Liver (tissue), 9 donors: Measurements from ENCODE around the gene MTIF3. TPM values are rescaled to one million over a fixed set of nuclear protein-coding genes. Genes with fewer than 3 reads are reported as not detected.

Experiments used
- DNase-seq: peaks from one replicate; pipeline ENCODE4 v3.0.0-alpha.2; 2017; ENCODE audit warnings: low spot score
- H3K27ac ChIP-seq, 2 donors: one replicate each; pipeline ENCODE4 v1.7.0; 2013; ENCODE audit warnings: inconsistent platforms in 2 of 2, low read length in 2 of 2, control low read depth in 1 of 2, low read depth in 1 of 2, mild to moderate bottlenecking in 1 of 2
- H3K27me3 ChIP-seq, 4 donors: one replicate each; pipeline versions ENCODE4 v1.6.1 to v1.7.0; 2013; ENCODE audit warnings: low read length in 3 of 4, inconsistent platforms in 1 of 4, mild to moderate bottlenecking in 1 of 4, moderate library complexity in 1 of 4; ENCODE audit not compliant: control insufficient read depth in 4 of 4, insufficient read depth in 4 of 4
- H3K36me3 ChIP-seq, 4 donors: one replicate each; pipeline versions ENCODE4 v1.6.1 to v1.7.0; 2013; ENCODE audit warnings: low read length in 3 of 4, mild to moderate bottlenecking in 3 of 4, low read depth in 1 of 4, moderate library complexity in 1 of 4; ENCODE audit not compliant: control insufficient read depth in 4 of 4, insufficient read depth in 3 of 4
- H3K4me1 ChIP-seq, 4 donors: one replicate each; pipeline versions ENCODE4 v1.6.1 to v1.7.0; 2013; ENCODE audit warnings: low read length in 3 of 4, mild to moderate bottlenecking in 3 of 4, moderate library complexity in 1 of 4; ENCODE audit not compliant: control insufficient read depth in 4 of 4, insufficient read depth in 4 of 4
- H3K4me3 ChIP-seq, 3 donors: one replicate each; pipeline versions ENCODE4 v1.6.1 to v1.7.0; 2013; ENCODE audit warnings: low read length in 3 of 3, control low read depth in 1 of 3, low read depth in 1 of 3, mild to moderate bottlenecking in 1 of 3
- H3K9ac ChIP-seq, 2 donors: one replicate each; pipeline ENCODE4 v1.7.0; 2013; ENCODE audit warnings: low read length in 2 of 2, mild to moderate bottlenecking in 2 of 2, moderate library complexity in 2 of 2, control low read depth in 1 of 2, low read depth in 1 of 2
- H3K9me3 ChIP-seq, 4 donors: one replicate each; pipeline versions ENCODE4 v1.6.1 to v1.7.0; 2013; ENCODE audit warnings: low read length in 3 of 4; ENCODE audit not compliant: control insufficient read depth in 4 of 4
- EGR1 ChIP-seq, 2 donors: IDR thresholded peaks; 2 replicates each; pipeline ENCODE4 v1.6.1; 2016 to 2018; ENCODE audit warnings: antibody characterized with exemption in 2 of 2, low read depth in 2 of 2
- FOXA1 ChIP-seq: IDR thresholded peaks from 2 replicates; pipeline ENCODE4 v1.6.1; 2016; ENCODE audit warnings: antibody characterized with exemption
- FOXA2 ChIP-seq: IDR thresholded peaks from 2 replicates; pipeline ENCODE4 v1.6.1; 2016; ENCODE audit warnings: antibody characterized with exemption
- GABPA ChIP-seq, 2 donors: IDR thresholded peaks in 1 of 2; conservative IDR thresholded peaks in 1 of 2; 2 replicates each; pipeline ENCODE4 v1.6.1; 2016; ENCODE audit warnings: antibody characterized with exemption in 2 of 2, mild to moderate bottlenecking in 1 of 2, moderate library complexity in 1 of 2
- HNF4A ChIP-seq, 2 donors: conservative IDR thresholded peaks; 2 replicates each; pipeline ENCODE4 v1.6.1; 2016; ENCODE audit warnings: antibody characterized with exemption in 2 of 2, mild to moderate bottlenecking in 2 of 2
- HNF4G ChIP-seq: IDR thresholded peaks from 2 replicates; pipeline ENCODE4 v1.6.1; 2016; ENCODE audit warnings: antibody characterized with exemption
- JUND ChIP-seq, 2 donors: IDR thresholded peaks; 2 replicates each; pipeline ENCODE4 v1.6.1; 2016; ENCODE audit warnings: antibody characterized with exemption in 2 of 2
- NR2F2 ChIP-seq: IDR thresholded peaks from 2 replicates; pipeline ENCODE4 v1.6.1; 2016; ENCODE audit warnings: antibody characterized with exemption
- RAD21 ChIP-seq, 2 donors: IDR thresholded peaks; 2 replicates each; pipeline ENCODE4 v1.6.1; 2016; ENCODE audit warnings: antibody characterized with exemption in 2 of 2, mild to moderate bottlenecking in 2 of 2
- RXRA ChIP-seq, 2 donors: IDR thresholded peaks; 2 replicates each; pipeline ENCODE4 v1.6.1; 2017 to 2018; ENCODE audit warnings: antibody characterized with exemption in 2 of 2, mild to moderate bottlenecking in 1 of 2
- SP1 ChIP-seq: IDR thresholded peaks from 2 replicates; pipeline ENCODE4 v1.6.1; 2018; ENCODE audit warnings: antibody characterized with exemption, mild to moderate bottlenecking
- YY1 ChIP-seq: IDR thresholded peaks from 2 replicates; pipeline ENCODE4 v1.6.1; 2016; ENCODE audit warnings: antibody characterized with exemption, mild to moderate bottlenecking
- WGBS: extraction: QIAGEN DNeasy Blood & Tissue Kit; methylation state at CpG from one replicate; pipeline ENCODE4 v1.1.7; 2013; 5-methylcytosine and 5-hydroxymethylcytosine counted together
- polyA plus RNA-seq, 2 donors: library from polyadenylated mRNA; stranded (reverse) in 1 of 2; unstranded in 1 of 2; fragments of 200-250 nt in 1 of 2; fragments of >200 nt in 1 of 2; fragmentation: Nextera tagmentation in 1 of 2; extraction: Ambion mirVana in 1 of 2; gene quantifications; one replicate each; pipeline versions ENCODE4 v1.2.1 to v1.2.3, GENCODE V29; 2013 to 2015
- total RNA-seq, 2 donors: library from RNA; depleted of rRNA; stranded (reverse); fragments of >200 nt; gene quantifications; one replicate each; pipeline ENCODE4 v1.2.3, GENCODE V29; 2014
- TF ChIP-seq, protein P1 (sequence below): IDR thresholded peaks from 2 replicates; pipeline ENCODE4 v1.6.1; 2016; ENCODE audit warnings: antibody characterized with exemption
- TF ChIP-seq, protein P2 (sequence below): IDR thresholded peaks from 2 replicates; pipeline ENCODE4 v1.6.1; 2016; ENCODE audit warnings: antibody characterized with exemption
- TF ChIP-seq, protein P3 (sequence below): IDR thresholded peaks from 2 replicates; pipeline ENCODE4 v1.6.1; 2016; ENCODE audit warnings: antibody characterized with exemption
- TF ChIP-seq, protein P4 (sequence below): IDR thresholded peaks from 2 replicates; pipeline ENCODE4 v1.6.1; 2016; ENCODE audit warnings: antibody characterized with exemption, mild to moderate bottlenecking
- donor health status: healthy.
- donor health status: healthy.
- donor health status: healthy.
- donor health status: healthy.
- donor health status: healthy.

MTIF3 gene
- total and polyA plus RNA-seq, 4 donors = 28.0 to 62.1 (median 32.8) TPM

DNA sequence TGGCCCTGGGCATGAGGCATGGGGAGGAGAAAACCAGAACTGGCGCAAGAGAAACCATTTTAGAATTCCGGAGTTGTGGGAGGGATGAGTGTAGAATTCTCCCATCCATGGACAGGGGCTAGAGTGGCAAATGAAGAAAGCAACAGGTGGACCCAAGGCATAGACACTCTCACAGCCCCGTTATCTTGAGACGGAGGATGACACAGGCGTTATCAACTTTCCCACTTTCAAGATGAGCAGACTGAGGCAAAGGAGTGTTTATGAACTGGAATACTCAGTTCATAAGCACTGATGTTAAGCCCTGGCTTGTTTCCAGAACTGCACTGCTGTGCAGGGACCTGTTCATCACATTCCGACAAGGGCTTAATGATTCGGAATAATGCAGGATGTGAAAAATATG, 27.0 kb downstream of the MTIF3 start:
- Histone ChIP-seq H3K27ac (no peak overlapping the region), H3K9ac (no peak overlapping the region)
- WGBS = 90% methylated on average over 7 of the region's 7 CpGs

DNA sequence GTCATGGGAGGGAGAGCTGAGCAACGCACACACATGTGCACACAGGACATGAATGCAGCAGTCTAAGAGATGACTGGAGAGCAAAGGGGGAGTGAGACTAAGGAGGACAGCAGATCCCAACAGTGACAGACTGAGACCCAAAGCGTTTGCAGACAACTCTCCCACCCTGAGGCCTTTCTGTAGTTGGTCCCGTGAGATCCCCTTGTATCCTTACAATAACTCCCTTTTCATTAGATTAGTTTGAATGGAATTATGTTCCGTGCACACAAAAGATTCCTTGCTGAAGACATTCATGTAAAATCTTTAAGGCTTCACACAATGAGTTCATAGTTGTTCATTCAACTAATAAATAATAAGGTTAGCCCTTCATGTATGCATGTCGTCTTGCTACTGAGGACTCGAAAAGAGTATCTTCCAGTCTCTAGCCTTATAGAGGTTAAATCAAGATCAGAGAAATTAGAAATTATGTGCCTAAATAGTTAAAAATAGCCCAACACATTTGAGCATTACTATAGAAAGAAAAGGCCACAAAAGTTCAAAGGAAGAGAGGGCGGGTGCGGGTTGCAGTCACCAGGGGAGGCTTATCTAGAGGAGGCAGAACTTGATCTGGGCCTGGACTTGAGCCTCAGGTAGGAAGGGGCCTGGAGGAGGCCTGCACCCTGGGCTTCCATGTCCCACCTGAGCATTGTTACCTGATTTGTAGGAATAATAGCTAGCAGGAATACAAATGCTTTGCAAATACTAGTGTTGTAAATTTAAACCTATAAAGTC, 29.1 kb downstream of the MTIF3 start:
- Histone ChIP-seq H3K4me3 (no peak overlapping the region), H3K9ac (no peak overlapping the region), H3K27ac (no peak overlapping the region), H3K36me3 (no peaks in the 10 kb centered on the region), H3K27me3 (no peaks in the 10 kb centered on the region), H3K4me1 (peaks cover 0 to 17% (median 9%) of the 10 kb centered on the region in 4 donors), H3K9me3 (no peaks in the 10 kb centered on the region)
- no peak for TF ChIP-seq HNF4A (conservative IDR thresholded peaks at IDR 0.05)
- TF ChIP-seq RAD21 (IDR thresholded peaks at IDR 0.05) = no peak
- no peak for TF ChIP-seq HNF4G
- TF ChIP-seq, protein P1, sequence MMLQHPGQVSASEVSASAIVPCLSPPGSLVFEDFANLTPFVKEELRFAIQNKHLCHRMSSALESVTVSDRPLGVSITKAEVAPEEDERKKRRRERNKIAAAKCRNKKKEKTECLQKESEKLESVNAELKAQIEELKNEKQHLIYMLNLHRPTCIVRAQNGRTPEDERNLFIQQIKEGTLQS = no peak
- no peak for TF ChIP-seq FOXA2
- no peak for TF ChIP-seq SP1
- no peak for TF ChIP-seq RXRA (IDR thresholded peaks at IDR 0.05)
- no peak for TF ChIP-seq FOXA1
- no peak for TF ChIP-seq NR2F2
- TF ChIP-seq, protein P2, sequence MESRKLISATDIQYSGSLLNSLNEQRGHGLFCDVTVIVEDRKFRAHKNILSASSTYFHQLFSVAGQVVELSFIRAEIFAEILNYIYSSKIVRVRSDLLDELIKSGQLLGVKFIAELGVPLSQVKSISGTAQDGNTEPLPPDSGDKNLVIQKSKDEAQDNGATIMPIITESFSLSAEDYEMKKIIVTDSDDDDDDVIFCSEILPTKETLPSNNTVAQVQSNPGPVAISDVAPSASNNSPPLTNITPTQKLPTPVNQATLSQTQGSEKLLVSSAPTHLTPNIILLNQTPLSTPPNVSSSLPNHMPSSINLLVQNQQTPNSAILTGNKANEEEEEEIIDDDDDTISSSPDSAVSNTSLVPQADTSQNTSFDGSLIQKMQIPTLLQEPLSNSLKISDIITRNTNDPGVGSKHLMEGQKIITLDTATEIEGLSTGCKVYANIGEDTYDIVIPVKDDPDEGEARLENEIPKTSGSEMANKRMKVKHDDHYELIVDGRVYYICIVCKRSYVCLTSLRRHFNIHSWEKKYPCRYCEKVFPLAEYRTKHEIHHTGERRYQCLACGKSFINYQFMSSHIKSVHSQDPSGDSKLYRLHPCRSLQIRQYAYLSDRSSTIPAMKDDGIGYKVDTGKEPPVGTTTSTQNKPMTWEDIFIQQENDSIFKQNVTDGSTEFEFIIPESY = no peak
- TF ChIP-seq, protein P3, sequence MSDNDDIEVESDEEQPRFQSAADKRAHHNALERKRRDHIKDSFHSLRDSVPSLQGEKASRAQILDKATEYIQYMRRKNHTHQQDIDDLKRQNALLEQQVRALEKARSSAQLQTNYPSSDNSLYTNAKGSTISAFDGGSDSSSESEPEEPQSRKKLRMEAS = no peak
- no peak for TF ChIP-seq YY1
- DNase-seq = no peak
- WGBS = 92% methylated on average over 8 of the region's 8 CpGs

More for the DNA sequence above, 27.0 kb downstream of the MTIF3 start:
- H3K4me3 ChIP-seq = no peak overlapping the region
- no peak for TF ChIP-seq EGR1 (IDR thresholded peaks at IDR 0.05; ENCODE audit: low read depth in 2 of 2)
- TF ChIP-seq, protein P4, sequence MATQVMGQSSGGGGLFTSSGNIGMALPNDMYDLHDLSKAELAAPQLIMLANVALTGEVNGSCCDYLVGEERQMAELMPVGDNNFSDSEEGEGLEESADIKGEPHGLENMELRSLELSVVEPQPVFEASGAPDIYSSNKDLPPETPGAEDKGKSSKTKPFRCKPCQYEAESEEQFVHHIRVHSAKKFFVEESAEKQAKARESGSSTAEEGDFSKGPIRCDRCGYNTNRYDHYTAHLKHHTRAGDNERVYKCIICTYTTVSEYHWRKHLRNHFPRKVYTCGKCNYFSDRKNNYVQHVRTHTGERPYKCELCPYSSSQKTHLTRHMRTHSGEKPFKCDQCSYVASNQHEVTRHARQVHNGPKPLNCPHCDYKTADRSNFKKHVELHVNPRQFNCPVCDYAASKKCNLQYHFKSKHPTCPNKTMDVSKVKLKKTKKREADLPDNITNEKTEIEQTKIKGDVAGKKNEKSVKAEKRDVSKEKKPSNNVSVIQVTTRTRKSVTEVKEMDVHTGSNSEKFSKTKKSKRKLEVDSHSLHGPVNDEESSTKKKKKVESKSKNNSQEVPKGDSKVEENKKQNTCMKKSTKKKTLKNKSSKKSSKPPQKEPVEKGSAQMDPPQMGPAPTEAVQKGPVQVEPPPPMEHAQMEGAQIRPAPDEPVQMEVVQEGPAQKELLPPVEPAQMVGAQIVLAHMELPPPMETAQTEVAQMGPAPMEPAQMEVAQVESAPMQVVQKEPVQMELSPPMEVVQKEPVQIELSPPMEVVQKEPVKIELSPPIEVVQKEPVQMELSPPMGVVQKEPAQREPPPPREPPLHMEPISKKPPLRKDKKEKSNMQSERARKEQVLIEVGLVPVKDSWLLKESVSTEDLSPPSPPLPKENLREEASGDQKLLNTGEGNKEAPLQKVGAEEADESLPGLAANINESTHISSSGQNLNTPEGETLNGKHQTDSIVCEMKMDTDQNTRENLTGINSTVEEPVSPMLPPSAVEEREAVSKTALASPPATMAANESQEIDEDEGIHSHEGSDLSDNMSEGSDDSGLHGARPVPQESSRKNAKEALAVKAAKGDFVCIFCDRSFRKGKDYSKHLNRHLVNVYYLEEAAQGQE = no peak
- TF ChIP-seq, protein P3 = no peak
- TF ChIP-seq, protein P2 = no peak
- no peak for TF ChIP-seq JUND (IDR thresholded peaks at IDR 0.05)
- no peak for TF ChIP-seq HNF4G
- TF ChIP-seq HNF4A (conservative IDR thresholded peaks at IDR 0.05) = no peak
- no peak for TF ChIP-seq FOXA2
- no peak for TF ChIP-seq GABPA (IDR thresholded peaks at IDR 0.05 in 1 of 2, conservative IDR thresholded peaks at IDR 0.05 in 1 of 2)
- TF ChIP-seq NR2F2 = no peak
- no peak for TF ChIP-seq YY1
- peaks cover 0 to 4% (median 3%) of the 10 kb centered on the region in 4 donors for H3K36me3 ChIP-seq
- H3K27me3 ChIP-seq = no peaks in the 10 kb centered on the region
- no peak for DNase-seq
- no peaks in the 10 kb centered on the region for H3K9me3 ChIP-seq
- peaks cover 2 to 29% (median 21%) of the 10 kb centered on the region in 4 donors for H3K4me1 ChIP-seq
